ENCODE measurements around the gene TEDC2.

TEDC2 gene

GRCh38 chr16:2483939-2484897, 24.3 kb downstream of the TEDC2 start:
- no peaks in the 10 kb centered on the region for H3K4me1 ChIP-seq
- no peaks in the 10 kb centered on the region for H3K27me3 ChIP-seq (ENCODE audit: low read depth)
- in situ Hi-C loops (cut with MboI; ENCODE audit: low sequenced_read_pairs): no loop called here

GRCh38 chr16:2484898-2485508, 25.1 kb downstream of the TEDC2 start:
- Histone ChIP-seq H3K4me3 (no peak overlapping the region), H3K36me3 (replicated peaks) (no peaks in the 10 kb centered on the region), H3K4me1 (no peaks in the 10 kb centered on the region), H3K27me3 (ENCODE audit: low read depth) (no peaks in the 10 kb centered on the region), H3K9me3 (no peaks in the 10 kb centered on the region)
- no peak for DNase-seq (ENCODE audit: low spot score in 2 of 2)
- in situ Hi-C loops (cut with MboI; ENCODE audit: low sequenced_read_pairs): no loop called here

More at GRCh38 chr16:2483939-2484897, 24.3 kb downstream of the TEDC2 start:
- H3K36me3 ChIP-seq (replicated peaks): no peaks in the 10 kb centered on the region
- DNase-seq (ENCODE audit: low spot score in 2 of 2): no peak
- no peak overlapping the region for H3K4me3 ChIP-seq
- H3K9me3 ChIP-seq: no peaks in the 10 kb centered on the region

GRCh38 chr16:2485811-2486507, 26.1 kb downstream of the TEDC2 start:
- DNase-seq (ENCODE audit: low spot score in 2 of 2): no peak
- in situ Hi-C loops (cut with MboI; ENCODE audit: low sequenced_read_pairs): no loop called here
- Histone ChIP-seq H3K4me3 (no peak overlapping the region), H3K4me1 (no peaks in the 10 kb centered on the region), H3K27me3 (ENCODE audit: low read depth) (no peaks in the 10 kb centered on the region), H3K9me3 (no peaks in the 10 kb centered on the region), H3K36me3 (replicated peaks) (no peaks in the 10 kb centered on the region)

GRCh38 chr16:2486645-2487516, 27.0 kb downstream of the TEDC2 start:
- in situ Hi-C loops (cut with MboI; ENCODE audit: low sequenced_read_pairs): no loop called here
- no peak for DNase-seq (ENCODE audit: low spot score in 2 of 2)

GRCh38 chr16:2487517-2487842, 27.6 kb downstream of the TEDC2 start:
- H3K36me3 ChIP-seq (replicated peaks): no peaks in the 10 kb centered on the region
- in situ Hi-C loops (cut with MboI; ENCODE audit: low sequenced_read_pairs): no loop called here
- DNase-seq (ENCODE audit: low spot score in 2 of 2): no peak
- no peak overlapping the region for H3K4me3 ChIP-seq
- no peaks in the 10 kb centered on the region for H3K27me3 ChIP-seq (ENCODE audit: low read depth)
- no peaks in the 10 kb centered on the region for H3K4me1 ChIP-seq
- H3K9me3 ChIP-seq: no peaks in the 10 kb centered on the region

More at GRCh38 chr16:2486645-2487516, 27.0 kb downstream of the TEDC2 start:
- Histone ChIP-seq H3K4me3 (no peak overlapping the region), H3K36me3 (replicated peaks) (no peaks in the 10 kb centered on the region), H3K9me3 (no peaks in the 10 kb centered on the region), H3K4me1 (no peaks in the 10 kb centered on the region), H3K27me3 (ENCODE audit: low read depth) (no peaks in the 10 kb centered on the region)

GRCh38 chr16:2487903-2488531, 28.1 kb downstream of the TEDC2 start:
- H3K36me3 ChIP-seq (replicated peaks): no peaks in the 10 kb centered on the region
- no peaks in the 10 kb centered on the region for H3K27me3 ChIP-seq (ENCODE audit: low read depth)
- in situ Hi-C loops (cut with MboI; ENCODE audit: low sequenced_read_pairs): no loop called here
- no peak overlapping the region for H3K4me3 ChIP-seq
- no peak for DNase-seq (ENCODE audit: low spot score in 2 of 2)
- H3K9me3 ChIP-seq: no peaks in the 10 kb centered on the region
- H3K4me1 ChIP-seq: no peaks in the 10 kb centered on the region

GRCh38 chr16:2489581-2489980, 29.7 kb downstream of the TEDC2 start:
- Histone ChIP-seq H3K36me3 (replicated peaks) (no peaks in the 10 kb centered on the region), H3K9me3 (no peaks in the 10 kb centered on the region), H3K4me1 (no peaks in the 10 kb centered on the region), H3K27me3 (ENCODE audit: low read depth) (no peaks in the 10 kb centered on the region), H3K4me3 (no peak overlapping the region)
- in situ Hi-C loops (cut with MboI; ENCODE audit: low sequenced_read_pairs): no loop called here
- DNase-seq (ENCODE audit: low spot score in 2 of 2): no peak

GRCh38 chr16:2490190-2491105, 30.5 kb downstream of the TEDC2 start:
- Histone ChIP-seq H3K36me3 (replicated peaks) (no peaks in the 10 kb centered on the region), H3K4me1 (no peaks in the 10 kb centered on the region), H3K27me3 (ENCODE audit: low read depth) (no peaks in the 10 kb centered on the region), H3K4me3 (no peak overlapping the region), H3K9me3 (no peaks in the 10 kb centered on the region)
- no peak for DNase-seq (ENCODE audit: low spot score in 2 of 2)
- in situ Hi-C loops (cut with MboI; ENCODE audit: low sequenced_read_pairs): no loop called here

- no peaks in the 10 kb centered on the region for H3K27me3 ChIP-seq (ENCODE audit: low read depth)
- no peaks in the 10 kb centered on the region for H3K4me1 ChIP-seq
- in situ Hi-C loops (cut with MboI; ENCODE audit: low sequenced_read_pairs): no loop called here
- DNase-seq (ENCODE audit: low spot score in 2 of 2): no peak
- peaks cover 10% of the 10 kb centered on the region for H3K36me3 ChIP-seq (replicated peaks)
- no peak overlapping the region for H3K4me3 ChIP-seq
- no peaks in the 10 kb centered on the region for H3K9me3 ChIP-seq
Observed at GRCh38 chr16:2492292-2492691, 32.4 kb downstream of the TEDC2 start.

- no peak for DNase-seq (ENCODE audit: low spot score in 2 of 2)
- peaks cover 13% of the 10 kb centered on the region for H3K36me3 ChIP-seq (replicated peaks)
- H3K9me3 ChIP-seq: no peaks in the 10 kb centered on the region
- in situ Hi-C loops (cut with MboI; ENCODE audit: low sequenced_read_pairs): no loop called here
- no peaks in the 10 kb centered on the region for H3K27me3 ChIP-seq (ENCODE audit: low read depth)
- no peak overlapping the region for H3K4me3 ChIP-seq
- no peaks in the 10 kb centered on the region for H3K4me1 ChIP-seq
Observed at GRCh38 chr16:2493605-2494004, 33.7 kb downstream of the TEDC2 start.

GRCh38 chr16:2494616-2495015, 34.7 kb downstream of the TEDC2 start:
- Histone ChIP-seq H3K4me3 (no peak overlapping the region), H3K27me3 (ENCODE audit: low read depth) (no peaks in the 10 kb centered on the region), H3K36me3 (replicated peaks) (peaks cover 13% of the 10 kb centered on the region), H3K4me1 (no peaks in the 10 kb centered on the region), H3K9me3 (no peaks in the 10 kb centered on the region)
- in situ Hi-C loops (cut with MboI; ENCODE audit: low sequenced_read_pairs): no loop called here
- DNase-seq (ENCODE audit: low spot score in 2 of 2): no peak

GRCh38 chr16:2495041-2495440, 35.1 kb downstream of the TEDC2 start:
- Histone ChIP-seq H3K9me3 (no peaks in the 10 kb centered on the region), H3K27me3 (ENCODE audit: low read depth) (no peaks in the 10 kb centered on the region), H3K4me3 (no peak overlapping the region), H3K36me3 (replicated peaks) (peaks cover 13% of the 10 kb centered on the region), H3K4me1 (no peaks in the 10 kb centered on the region)
- in situ Hi-C loops (cut with MboI; ENCODE audit: low sequenced_read_pairs): no loop called here
- DNase-seq (ENCODE audit: low spot score in 2 of 2): no peak

Data from HAP-1 (cell line).